Urothelium cell line (cell line): ENCODE measurements around the gene BRMS1.
"Not testable (repeated sequence)": the region's sequence is repeated elsewhere in the genome, so short reads cannot be mapped to it uniquely, and the experiment has no call there.

Experiments used
- DNase-seq: peaks from one replicate; pipeline ENCODE4 v3.0.0; 2011; ENCODE audit warnings: low spot score, mixed read lengths
- FAIRE-seq: peaks from 2 replicates; lab custom pipeline; 2011; peaks lifted over from hg19 to GRCh38; lab: Jason Lieb, UNC

The BRMS1 gene

DNA sequence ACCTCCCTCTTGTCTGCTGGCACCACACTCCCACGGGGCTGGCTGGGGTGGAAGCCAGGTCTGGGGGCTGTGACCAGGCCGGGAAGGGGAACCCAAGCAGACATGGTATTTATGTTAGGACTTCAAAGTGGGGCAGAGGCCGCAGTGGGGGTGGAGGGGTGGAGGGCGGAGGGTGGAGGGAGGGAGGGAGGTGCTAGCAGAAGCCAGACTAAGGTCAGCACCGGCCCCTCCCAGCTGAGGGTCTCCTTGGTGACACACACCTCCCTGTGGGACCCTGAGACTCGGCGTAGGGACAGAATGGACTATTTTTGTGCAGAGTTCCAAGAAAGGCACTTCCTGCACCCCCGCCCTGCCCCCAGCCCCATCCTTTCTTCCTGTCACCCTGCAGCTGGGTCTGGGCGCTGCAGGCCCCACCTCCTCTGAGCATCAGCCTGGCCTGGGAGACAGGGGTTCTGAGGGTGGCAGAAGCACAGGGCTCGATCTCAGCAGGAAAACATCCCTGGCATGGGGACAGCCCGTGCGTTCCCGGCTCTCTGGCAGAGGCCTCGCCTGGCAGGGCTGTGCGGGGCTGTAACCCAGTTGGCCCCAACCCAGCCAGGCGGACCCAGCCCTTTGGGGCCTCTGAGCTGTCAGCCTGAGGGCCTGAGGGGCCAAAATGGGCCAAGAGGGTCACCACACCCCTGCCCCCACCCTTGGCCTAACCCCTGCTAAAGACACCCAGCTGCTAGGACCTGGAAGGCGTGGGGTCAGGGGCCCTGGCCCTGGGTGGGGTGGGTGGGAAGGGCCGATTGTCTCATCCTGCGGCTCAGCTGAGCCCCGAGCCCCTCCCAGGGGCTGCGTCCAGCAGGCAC is 18.4 kb downstream of the BRMS1 start:
- peak; percentile 40 for FAIRE-seq
- DNase-seq, result peak; percentile 74

DNA sequence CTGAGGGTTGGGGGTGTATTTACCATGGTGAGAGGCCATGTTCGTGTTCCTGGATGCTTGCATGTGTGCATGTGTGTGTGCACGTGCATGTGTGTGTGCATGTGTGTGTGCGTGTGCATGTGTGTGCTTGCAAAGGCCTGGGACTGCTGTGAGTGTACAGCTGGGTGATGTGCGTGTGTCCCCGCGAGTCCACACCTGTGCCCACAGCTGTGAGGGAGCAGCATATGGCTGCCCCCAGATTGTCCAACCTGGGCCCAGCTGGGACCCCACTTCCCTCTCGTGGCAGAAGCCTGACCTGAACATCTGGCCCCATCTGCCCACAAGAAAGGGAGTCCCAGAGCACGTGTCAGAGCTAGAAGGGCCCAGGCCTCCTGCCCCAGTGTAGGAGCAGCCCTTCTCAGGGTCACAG is 19.6 kb downstream of the BRMS1 start:
- FAIRE-seq (no peak), DNase-seq (no peak)

DNA sequence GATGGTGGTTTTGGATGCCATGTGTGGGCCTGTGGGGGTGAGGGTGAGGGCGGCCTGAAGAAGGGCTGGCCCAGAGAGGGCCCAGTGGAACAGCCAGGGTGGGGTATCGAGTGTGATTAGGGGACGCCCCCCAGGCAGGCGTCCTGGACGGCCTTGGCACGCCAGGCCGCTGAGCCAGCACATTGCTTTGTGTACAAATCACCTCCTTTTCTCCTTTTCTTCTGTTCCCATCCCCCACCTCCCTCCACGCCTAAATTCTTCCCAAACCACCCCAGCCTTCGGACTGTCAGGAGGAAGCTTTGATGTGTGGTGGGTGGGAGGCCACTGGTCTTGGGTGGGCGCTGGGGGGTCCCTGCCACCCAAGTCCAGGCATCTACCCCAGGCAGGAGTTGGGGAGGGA is 20.2 kb downstream of the BRMS1 start:
- DNase-seq (peak; percentile 37), FAIRE-seq (peak; percentile 81)

DNA sequence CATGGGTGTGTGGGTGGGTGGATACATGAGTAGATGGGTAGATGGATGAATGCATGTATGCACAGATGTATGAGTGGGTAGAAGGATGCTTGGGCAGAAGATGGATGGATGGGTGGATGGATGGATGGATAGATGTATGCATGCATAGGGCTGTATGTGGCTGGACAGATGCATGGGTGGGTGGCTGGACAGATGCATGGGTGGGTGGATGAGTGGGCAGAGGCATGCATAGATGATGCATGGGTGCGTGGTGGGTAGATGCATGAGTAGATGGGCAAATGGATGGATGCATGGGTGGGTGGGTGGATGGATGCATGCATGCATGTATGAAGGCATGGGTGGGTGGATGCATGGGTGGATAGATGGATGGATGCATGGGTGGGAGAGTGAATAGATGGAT is 21.2 kb downstream of the BRMS1 start:
- FAIRE-seq (peak; percentile 81), DNase-seq (no peak)

DNA sequence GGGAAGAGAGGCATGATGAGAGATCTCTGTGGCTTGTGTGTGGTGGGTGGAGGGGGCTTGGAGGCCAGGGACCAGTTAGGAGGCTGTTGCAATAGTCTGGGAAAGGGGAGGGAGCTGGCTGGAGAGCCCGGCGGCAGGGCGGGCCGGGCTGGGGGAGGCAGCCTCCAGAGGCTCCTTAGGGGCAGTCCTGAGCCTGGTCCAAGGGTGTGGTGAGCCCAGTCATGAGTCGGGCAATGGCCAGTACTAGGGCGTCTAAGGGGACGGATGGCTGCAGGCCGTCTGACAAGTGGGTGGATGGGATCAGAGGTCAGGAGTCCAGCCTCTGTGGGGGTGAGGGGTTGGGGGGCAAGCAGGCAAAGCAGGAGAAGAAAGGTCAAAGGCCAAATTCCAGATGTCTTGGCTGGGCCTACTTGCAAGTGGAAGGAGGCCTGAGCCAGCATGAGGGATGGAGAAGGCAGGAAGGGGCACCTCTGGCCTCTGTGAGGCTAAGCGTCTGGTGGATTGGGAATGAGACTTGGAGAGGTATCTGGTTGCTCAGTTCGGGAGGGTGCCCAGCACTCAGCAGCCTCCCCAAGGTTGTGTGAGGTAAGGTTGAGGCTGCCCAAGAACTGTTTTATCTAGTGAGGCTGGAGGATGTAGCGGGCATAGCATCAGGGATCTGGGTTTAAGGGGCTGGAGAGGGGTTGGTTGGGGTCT is 22.0 kb downstream of the BRMS1 start:
- DNase-seq, result no peak
- no peak for FAIRE-seq

- FAIRE-seq (no peak), DNase-seq (no peak)
Observed at GRCh38 chr11:66321606-66322005, 23.3 kb downstream of the BRMS1 start.

DNA sequence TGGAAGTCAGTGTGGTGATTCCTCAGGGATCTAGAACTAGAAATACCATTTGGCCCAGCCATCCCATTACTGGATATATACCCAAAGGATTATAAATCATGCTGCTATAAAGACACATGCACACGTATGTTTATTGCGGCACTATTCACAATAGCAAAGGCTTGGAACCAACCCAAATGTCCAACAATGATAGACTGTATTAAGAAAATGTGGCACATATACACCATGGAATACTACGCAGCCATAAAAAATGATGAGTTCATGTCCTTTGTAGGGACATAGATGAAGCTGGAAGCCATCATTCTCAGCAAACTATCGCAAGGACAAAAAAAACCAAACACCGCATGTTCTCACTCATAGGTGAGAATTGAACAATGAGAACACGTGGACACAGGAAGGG is 24.2 kb downstream of the BRMS1 start:
- FAIRE-seq, DNase-seq: not testable (repeated sequence)

DNA sequence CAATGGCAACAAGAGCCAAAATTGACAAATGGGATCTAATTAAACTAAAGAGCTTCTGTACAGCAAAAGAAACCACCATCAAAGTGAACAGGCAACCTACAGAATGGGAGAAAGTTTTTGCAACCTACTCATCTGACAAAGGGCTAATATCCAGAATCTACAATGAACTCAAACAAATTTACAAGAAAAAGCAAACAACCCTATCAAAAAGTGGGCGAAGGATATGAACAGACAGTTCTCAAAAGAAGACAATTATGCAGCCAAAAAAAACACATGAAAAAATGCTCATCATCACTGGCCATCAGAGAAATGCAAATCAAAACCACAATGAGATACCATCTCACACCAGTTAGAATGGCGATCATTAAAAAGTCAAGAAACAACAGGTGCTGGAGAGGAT is 24.6 kb downstream of the BRMS1 start:
- not testable (repeated sequence) for DNase-seq, FAIRE-seq

- no peak for FAIRE-seq
- no peak for DNase-seq
Observed at GRCh38 chr11:66318600-66318970, 26.3 kb downstream of the BRMS1 start.

DNA sequence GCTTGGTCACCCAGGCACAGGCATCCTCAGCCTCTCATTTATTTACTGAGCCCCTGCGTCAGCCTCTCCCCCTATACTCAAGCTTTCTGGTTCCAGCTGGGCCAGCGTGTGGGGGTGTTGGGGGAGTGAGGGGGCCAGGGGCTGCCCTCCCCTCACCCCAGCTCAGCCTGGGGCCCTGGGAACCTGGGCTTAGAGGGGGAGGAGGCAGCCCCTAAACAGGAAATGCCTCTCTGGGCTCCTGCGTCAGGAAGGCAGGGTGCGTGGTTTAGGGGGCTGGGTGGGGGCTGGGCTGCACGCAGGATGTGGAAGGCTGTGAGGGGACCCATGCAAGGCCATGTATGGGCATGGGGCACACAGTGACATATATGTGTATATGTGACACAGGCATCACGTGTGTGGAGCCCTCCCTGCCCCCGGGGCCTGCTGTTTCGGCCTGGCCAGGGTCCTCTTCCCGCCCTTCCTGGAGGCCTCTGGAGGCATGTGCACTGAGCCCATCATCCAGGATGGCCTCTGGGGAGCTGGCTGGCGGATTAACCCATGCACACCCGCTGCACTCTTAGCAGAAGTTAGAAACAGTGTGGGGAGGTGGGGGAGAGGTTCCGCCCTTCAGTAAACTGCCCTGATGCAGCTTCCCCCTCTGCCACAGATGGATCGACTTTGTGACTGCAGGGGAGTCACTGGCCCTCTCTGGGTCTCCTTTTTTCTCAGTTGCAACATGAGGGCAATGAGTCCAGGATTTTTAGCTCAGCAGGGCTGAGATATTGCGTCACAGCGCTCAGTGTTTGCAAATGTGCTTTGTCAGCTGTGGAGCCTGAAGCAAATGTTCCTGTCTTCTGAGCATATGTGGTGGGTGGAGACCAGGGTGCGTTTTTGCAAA is 26.9 kb downstream of the BRMS1 start:
- FAIRE-seq (no peak), DNase-seq (no peak)

DNA sequence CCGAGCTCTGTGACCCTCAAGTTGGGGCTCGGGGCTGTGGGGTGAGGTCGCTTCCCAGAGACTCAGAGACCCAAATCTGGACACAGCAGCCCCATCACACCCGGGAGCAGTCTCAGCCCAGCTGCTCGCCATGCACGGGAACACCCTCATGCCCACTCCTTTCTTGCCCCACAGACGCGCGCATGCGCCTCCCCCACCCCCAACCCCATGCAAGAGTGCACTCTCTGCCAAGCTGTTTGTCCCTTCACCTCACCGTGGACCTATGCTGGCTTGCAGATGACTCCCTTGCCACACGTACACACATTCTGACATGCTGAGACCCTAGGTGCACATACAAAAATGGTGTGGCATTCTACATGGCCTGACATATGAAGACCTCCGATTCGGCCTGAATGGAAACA is 27.6 kb downstream of the BRMS1 start:
- FAIRE-seq (no peak), DNase-seq (no peak)

DNA sequence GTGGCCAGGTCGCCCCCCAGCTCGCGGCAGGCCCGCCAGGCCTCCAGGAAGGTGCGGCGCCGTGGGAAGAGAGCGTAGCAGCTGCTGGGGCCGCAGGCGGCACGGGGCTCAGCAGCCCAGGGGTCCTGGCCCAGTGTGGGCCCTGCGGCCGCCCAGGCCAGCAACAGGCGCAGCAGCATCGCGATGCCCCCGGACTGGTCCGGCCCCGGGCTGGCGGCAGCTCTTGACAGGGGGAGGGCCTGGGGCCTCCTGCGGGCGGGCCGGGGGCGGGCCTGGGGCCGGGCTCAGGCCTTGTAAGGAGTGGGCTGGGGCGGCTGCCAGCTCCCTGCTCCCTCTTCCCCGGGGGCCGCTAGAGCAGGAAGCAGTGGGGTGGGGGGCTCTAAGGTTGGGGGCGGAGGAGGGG is 28.1 kb downstream of the BRMS1 start, which contains the start of gene CD248:
Gene CD248 (minus strand): TSS at position 196 of the 403 bp plus-strand sequence. CDS start 17 bp downstream, at position 179.
- DNase-seq, result no peak
- FAIRE-seq, result no peak

DNA sequence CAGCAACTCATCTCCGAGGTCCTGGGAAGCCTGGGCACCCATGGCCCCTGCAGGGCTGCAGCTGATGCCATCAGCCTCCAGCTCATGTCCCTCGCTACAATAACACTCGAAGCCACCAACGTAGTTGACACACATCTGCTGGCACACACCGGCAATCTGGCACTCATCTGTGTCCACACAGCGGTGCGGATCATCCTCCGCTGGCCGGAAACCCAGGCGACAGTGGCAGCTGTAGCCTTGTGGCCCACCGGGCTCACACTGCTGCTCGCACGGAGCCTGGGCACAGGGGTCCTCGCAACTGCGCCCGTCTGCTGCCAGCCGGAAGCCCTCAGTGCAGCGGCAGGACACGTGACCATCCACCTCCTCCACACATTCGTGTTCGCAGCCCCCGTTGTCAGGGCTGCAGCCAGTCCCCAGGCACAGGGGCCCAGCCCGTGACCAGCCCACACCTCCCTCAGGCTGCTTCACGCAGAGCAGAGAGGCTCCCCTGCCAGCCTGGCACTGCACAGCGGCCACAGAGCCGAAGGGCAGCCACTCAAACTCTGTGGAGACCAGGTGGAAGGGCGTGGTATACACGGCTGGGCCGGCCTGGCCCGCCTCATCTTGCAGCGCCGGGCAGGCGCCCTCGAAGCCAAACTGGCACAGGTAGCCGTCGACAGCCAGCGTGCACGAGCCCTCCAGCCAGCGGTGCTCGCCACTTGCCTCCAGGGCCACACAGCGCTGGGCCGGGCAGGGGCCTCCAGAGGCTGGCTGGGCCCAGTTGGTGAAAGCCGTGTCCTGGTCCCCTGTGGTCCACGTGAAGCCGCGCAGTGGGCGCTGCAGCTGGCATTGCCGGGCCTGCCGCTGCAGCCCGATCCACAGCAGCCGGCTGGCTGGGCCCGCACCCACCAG is 28.7 kb downstream of the BRMS1 start:
- DNase-seq (no peak), FAIRE-seq (no peak)

DNA sequence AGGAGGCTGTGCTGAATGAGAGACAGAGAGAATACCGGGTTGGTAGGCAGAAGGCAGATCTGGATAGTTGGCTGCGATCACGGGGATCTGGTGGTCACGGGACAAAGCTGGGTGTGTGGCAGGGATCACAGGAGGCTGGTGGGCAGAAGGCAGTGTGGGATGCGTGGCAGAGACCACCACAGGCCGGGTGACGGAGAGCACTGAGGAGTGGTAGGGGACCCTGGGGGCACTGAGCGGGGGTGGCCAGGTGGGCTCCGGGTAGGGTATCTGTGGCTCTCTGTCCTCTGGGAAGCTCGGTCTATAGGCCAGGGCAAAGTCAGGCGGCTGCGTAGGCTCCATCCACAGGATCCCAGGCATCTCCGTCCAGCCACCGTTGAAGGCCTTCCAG is 29.4 kb downstream of the BRMS1 start:
- FAIRE-seq, result no peak
- DNase-seq, result no peak

- FAIRE-seq (no peak), DNase-seq (no peak)
Observed at GRCh38 chr11:66314561-66315497, 30.1 kb downstream of the BRMS1 start.

DNA sequence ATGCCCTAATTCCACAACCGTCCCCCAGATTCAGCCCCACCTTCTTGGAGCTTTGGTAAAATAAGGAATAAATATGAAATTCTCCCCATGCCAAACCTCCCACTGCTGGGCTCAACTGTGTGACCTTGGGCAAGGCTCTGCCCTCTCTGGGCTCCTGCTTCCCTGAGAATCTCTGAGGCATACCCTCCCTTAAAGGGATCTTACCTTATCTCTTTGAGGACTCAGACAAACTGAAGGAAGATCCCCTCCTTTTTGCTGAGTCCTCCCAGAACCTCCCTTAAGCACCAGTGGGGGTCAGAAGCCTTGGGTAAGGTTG is 30.8 kb downstream of the BRMS1 start:
- FAIRE-seq (no peak), DNase-seq (no peak)

DNA sequence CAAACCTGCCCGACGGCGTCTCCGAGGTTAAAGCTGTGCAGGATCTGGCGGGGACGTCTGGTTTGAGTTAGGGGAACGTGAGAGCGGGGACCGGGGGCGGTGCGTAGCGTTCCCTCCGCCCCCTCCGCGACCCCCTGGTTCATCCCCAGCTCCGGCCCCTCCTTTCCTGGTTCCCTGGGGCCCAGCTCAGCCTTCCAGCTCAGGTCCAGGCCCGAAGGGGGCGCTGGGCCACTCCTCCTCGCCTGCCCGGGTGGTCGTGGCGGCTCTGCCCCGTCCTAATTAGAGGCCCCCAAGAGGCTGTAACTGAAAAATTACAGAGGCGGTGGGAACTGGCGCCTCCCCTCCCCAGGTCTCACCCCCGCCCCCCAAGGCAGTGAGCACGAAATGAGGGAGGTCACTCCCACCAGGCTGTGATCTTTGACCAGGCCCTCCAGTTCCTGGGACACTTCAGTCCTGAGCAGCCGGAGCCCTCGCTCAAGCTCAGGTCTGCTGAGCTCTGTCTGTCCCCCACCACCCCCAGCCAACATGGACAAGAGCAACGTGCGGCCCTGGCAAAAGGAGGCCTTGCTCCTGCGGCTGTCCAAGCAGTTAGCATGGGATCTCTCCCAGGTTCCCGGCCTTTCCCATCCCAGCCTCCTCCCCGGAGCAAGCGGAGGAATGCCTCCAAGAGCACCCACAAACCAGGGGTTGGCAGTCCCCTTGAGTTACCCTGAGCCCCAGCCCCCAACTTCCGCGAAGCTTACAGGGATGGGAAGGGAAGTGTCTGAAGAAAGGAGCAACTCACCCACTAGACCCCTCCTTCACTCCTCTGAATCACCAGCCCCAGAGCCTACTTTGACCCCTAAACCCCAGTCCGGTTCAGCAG is 31.4 kb downstream of the BRMS1 start:
- FAIRE-seq (no peak), DNase-seq (no peak)

DNA sequence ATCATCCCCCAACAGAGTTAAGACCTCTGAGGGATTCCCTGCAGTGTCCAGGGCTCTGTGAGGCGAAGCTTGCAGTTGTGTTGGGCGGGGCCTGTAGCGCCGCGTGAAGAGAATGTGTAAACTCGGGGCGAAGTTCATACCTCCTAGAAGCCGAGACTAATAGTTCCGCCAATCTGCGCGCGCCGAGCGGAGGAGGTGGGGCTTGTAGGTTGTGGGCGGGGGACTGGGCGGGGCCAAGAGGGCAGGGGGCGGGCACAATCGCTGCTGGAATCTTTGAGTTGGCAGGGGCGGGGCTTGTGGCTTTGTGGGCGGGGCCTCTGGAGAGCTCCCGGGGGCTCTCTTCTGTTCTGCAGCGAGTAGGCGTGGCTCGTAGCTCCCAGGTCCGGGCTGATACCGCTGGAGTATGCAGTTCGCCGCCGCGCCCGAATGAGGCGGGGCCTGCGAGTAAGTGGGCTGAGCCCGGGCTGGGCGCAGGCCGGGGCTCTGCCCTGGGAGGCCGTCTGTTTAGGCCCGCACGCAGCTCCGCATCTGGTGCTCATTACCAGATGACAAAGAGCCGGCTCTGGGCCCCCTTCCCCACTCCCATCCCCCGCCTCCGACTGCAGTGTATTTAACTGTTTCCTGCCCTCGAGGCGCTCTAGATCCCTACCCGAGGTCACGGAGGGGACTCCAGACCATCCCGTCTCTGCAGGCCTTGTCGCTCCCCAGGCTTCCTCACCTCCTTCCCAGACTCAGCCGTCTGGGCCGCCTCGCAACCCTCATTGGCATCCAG is 32.2 kb downstream of the BRMS1 start:
- FAIRE-seq (no peak), DNase-seq (peak; percentile 95)
